HepG2 (cell line): ENCODE results near the gene RXYLT1. TPM values are rescaled to one million over a fixed set of nuclear protein-coding genes. Genes with fewer than 3 reads are reported as not detected.
A peak's percentile ranks its signal among the peaks of the same experiment; 100 is the strongest.

ENCODE experiments used
- ATAC-seq: fragments of 200-7000 bp; cut with Tn5 transposase; 3 replicates; pipeline ENCODE4 v1.9.1; 2020; ENCODE audit warnings: mild to moderate bottlenecking, moderate library complexity
- BruUV-seq: library from RNA; stranded (reverse); fragments of 400-500 nt; replicated peaks from 2 replicates; lab custom pipeline; 2021; lab: Mats Ljungman, UMichigan
- CTCF ChIA-PET: fragments of 300-600 bp; formaldehyde crosslinking; extraction: SDS; loops from one replicate; lab custom pipeline; 2021; ENCODE audit warnings: low total read pairs, inconsistent platforms, low intra/inter-chr PET ratio; lab: Yijun Ruan, JAX
- POLR2A ChIA-PET: fragments of 350-600 bp; sonication (Branson Sonifier 250); formaldehyde crosslinking; loops from one replicate; lab custom pipeline; 2020; ENCODE audit warnings: antibody characterized with exemption, inconsistent platforms; lab: Yijun Ruan, JAX
- DNase-seq: peaks from one replicate; pipeline ENCODE4 v3.0.0-alpha.2; 2015; ENCODE audit warnings: low spot score
- FAIRE-seq: peaks from 3 replicates; lab custom pipeline; 2011; peaks lifted over from hg19 to GRCh38; lab: Jason Lieb, UNC
- H2AFZ ChIP-seq: one replicate; pipeline ENCODE4 v1.6.1; 2011; ENCODE audit warnings: low read length, inconsistent platforms
- H3K27ac ChIP-seq: fragments of 300-600 bp; 3 replicates; pipeline ENCODE4 v1.8.0; 2011; ENCODE audit warnings: mixed run types, mild to moderate bottlenecking, mixed read lengths, low read length, inconsistent platforms; ENCODE audit not compliant: insufficient read depth; ENCODE audit errors: extremely low read length
- H3K27me3 ChIP-seq, 2 experiments: fragments of 200-600 bp in 1 of 2; 2 replicates in 1 of 2; 3 replicates in 1 of 2; pipeline versions ENCODE4 v1.6.0 to v1.8.0; 2011; ENCODE audit warnings: low read length in 2 of 2, mild to moderate bottlenecking in 2 of 2, moderate library complexity in 2 of 2, inconsistent platforms in 1 of 2; ENCODE audit not compliant: insufficient read depth in 2 of 2, control insufficient read depth in 1 of 2
- H3K36me3 ChIP-seq, 2 experiments: fragments of 200-600 bp in 1 of 2; replicated peaks in 1 of 2; 2 replicates in 1 of 2; 3 replicates in 1 of 2; pipeline versions ENCODE4 v1.5.1 to v1.8.0; 2011; ENCODE audit warnings: low read length in 2 of 2, inconsistent platforms in 1 of 2; ENCODE audit not compliant: insufficient read depth in 2 of 2, control insufficient read depth in 1 of 2
- H3K4me1 ChIP-seq: 2 replicates; pipeline ENCODE4 v1.5.1; 2012; ENCODE audit warnings: low read length, inconsistent platforms; ENCODE audit not compliant: insufficient read depth
- H3K4me2 ChIP-seq: 2 replicates; pipeline ENCODE4 v1.6.0; 2011; ENCODE audit warnings: low read depth, low read length, inconsistent platforms
- H3K4me3 ChIP-seq, 3 experiments: fragments of 200-600 bp in 1 of 3; sonication (generic), shearing (Covaris generic) in 1 of 3; replicated peaks in 1 of 3; 2 replicates each; pipeline ENCODE4 v1.5.1; 2011 to 2016; ENCODE audit warnings: low read length in 3 of 3, inconsistent platforms in 2 of 3, low read depth in 2 of 3, mild to moderate bottlenecking in 2 of 3, control low read depth in 1 of 3, mixed read lengths in 1 of 3; ENCODE audit not compliant: insufficient read depth in 1 of 3
- H3K79me2 ChIP-seq: one replicate; pipeline ENCODE4 v1.6.1; 2011; ENCODE audit warnings: low read length, inconsistent platforms; ENCODE audit not compliant: insufficient read depth
- H3K9ac ChIP-seq: 2 replicates; pipeline ENCODE4 v1.6.0; 2011; ENCODE audit warnings: mild to moderate bottlenecking, low read depth, low read length, inconsistent platforms; ENCODE audit not compliant: insufficient read depth
- H3K9me3 ChIP-seq: 2 replicates; pipeline ENCODE4 v1.5.1; 2012; ENCODE audit warnings: mild to moderate bottlenecking, low read length
- H4K20me1 ChIP-seq: 2 replicates; pipeline ENCODE4 v1.6.0; 2011; ENCODE audit warnings: inconsistent platforms, mild to moderate bottlenecking, low read length, moderate library complexity; ENCODE audit not compliant: insufficient read depth
- CEBPG ChIP-seq: IDR thresholded peaks from 2 replicates; pipeline ENCODE4 v1.6.1; 2016
- MAX ChIP-seq: IDR thresholded peaks from 2 replicates; pipeline ENCODE4 v1.6.1; 2012; ENCODE audit warnings: inconsistent platforms
- REST ChIP-seq, 2 experiments: IDR thresholded peaks; 2 replicates each; pipeline ENCODE4 v1.6.1; 2011 to 2012; ENCODE audit warnings: low read length in 2 of 2, borderline replicate concordance in 1 of 2, low read depth in 1 of 2, mild to moderate bottlenecking in 1 of 2, moderate library complexity in 1 of 2
- WGBS: methylation state at CpG from one replicate; pipeline ENCODE4 v1.1.6; 2017; ENCODE audit warnings: low lambda C conversion rate; 5-methylcytosine and 5-hydroxymethylcytosine counted together
- in situ Hi-C: cut with HindIII; loops from 2 replicates; pipeline ENCODE4 v1.10.0; 2017; ENCODE audit warnings: low pct_unique_long_range_greater_than_20kb; ENCODE audit not compliant: extremely low pct_ligation_motif_present
- intact Hi-C: fragments of 100-400 bp; cut with micrococcal nuclease; formaldehyde crosslinking; loops from one replicate; pipeline ENCODE4 v1.10.0; 2022; ENCODE audit not compliant: unreplicated experiment
- polyA plus RNA-seq, 8 experiments: library from polyadenylated mRNA; depleted of rRNA in 3 of 8; stranded (reverse) in 7 of 8; unstranded in 1 of 8; fragments of >200 nt; fragmentation: Illumina TruSeq in 4 of 8; extraction: Trizol in 4 of 8; gene quantifications; 2 replicates each; pipeline versions ENCODE4 v1.2.1 to v1.2.3, GENCODE V29; 2011 to 2016; ENCODE audit warnings: low read depth in 4 of 8, missing spikeins in 1 of 8, mixed read lengths in 1 of 8; ENCODE audit not compliant: insufficient read depth in 1 of 8
- total RNA-seq, 5 experiments: library from RNA; depleted of rRNA; stranded (reverse); fragments of >200 nt; fragmentation: Illumina TruSeq; extraction: Trizol; gene quantifications; 2 replicates each; pipeline ENCODE4 v1.2.3, GENCODE V29; 2016; ENCODE audit warnings: low read depth in 1 of 5

Gene RXYLT1
- total and polyA plus RNA-seq, 2 of the 13 experiments (the other 11 are each of a cell fraction or from before 2014, with no cell fraction given), result 8.3 to 15.5 TPM

DNA sequence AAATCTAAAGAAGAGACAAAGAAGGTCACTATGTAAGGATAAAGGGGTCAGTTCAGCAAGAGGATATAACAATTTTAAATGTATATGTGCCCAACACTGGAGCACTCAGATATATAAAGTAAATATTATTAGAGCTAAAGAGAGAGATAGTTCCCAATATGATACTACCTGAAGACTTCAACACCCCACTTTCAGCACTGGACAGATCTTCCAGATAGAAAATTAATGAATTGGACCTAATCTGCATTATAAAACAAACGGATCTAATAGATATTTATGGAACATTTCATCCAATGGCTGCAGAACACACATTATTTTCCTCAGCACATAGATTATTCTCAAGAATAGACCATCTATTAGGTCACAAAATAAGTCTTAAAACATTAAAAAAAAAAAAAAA is 40.7 kb downstream of the RXYLT1 start:
- no peaks in the 10 kb centered on the region for H3K9me3 ChIP-seq

More for the DNA sequence above, 40.7 kb downstream of the RXYLT1 start:
- DNase-seq, result no peak
- TF ChIP-seq MAX (no peak), CEBPG (CRISPR knock-in tag) (no peak), REST (IDR thresholded peaks at IDR 0.05; ENCODE audit: borderline replicate concordance in 1 of 2, low read depth in 1 of 2, low read length in 2 of 2) (0 out of 4 replicates have a peak, but pooled peaks of 1 of the 2 experiments have one; percentile 14)
- TF ChIP-seq, all 625 proteins: peak for 1
- CTCF ChIA-PET, result no interaction called here
- ATAC-seq (no peak), FAIRE-seq (no peak)
- in situ Hi-C loops, result loop anchor here (25.0 kb wide), 1 partner anchor 158 kb away; the partner anchor contains the start of gene DPY19L2
- H2AFZ ChIP-seq, result no peak overlapping the region
- WGBS, result 4% methylated on average over 1 of the region's 1 CpG
- BruUV-seq, result no TSS peak
- POLR2A ChIA-PET, result no interaction called here
- H3K27me3 ChIP-seq, result no peaks in the 10 kb centered on the region
- H3K4me2 ChIP-seq, result no peak overlapping the region
- intact Hi-C loops, result no loop called here
- H3K79me2 ChIP-seq, result no peaks in the 10 kb centered on the region
- no peak overlapping the region for H3K9ac ChIP-seq
- H4K20me1 ChIP-seq, result no peaks in the 10 kb centered on the region
- no peak overlapping the region for H3K4me3 ChIP-seq
- H3K4me1 ChIP-seq, result peaks cover 25% of the 10 kb centered on the region
- no peaks in the 10 kb centered on the region for H3K36me3 ChIP-seq
- no peak overlapping the region for H3K27ac ChIP-seq
